ENCODE results near the gene AVPR1A. TPM values are rescaled to one million over a fixed set of nuclear protein-coding genes. Genes with fewer than 3 reads are reported as not detected.

Gene AVPR1A
- polyA plus RNA-seq, 1 donor from 2014 or later = not detected

DNA sequence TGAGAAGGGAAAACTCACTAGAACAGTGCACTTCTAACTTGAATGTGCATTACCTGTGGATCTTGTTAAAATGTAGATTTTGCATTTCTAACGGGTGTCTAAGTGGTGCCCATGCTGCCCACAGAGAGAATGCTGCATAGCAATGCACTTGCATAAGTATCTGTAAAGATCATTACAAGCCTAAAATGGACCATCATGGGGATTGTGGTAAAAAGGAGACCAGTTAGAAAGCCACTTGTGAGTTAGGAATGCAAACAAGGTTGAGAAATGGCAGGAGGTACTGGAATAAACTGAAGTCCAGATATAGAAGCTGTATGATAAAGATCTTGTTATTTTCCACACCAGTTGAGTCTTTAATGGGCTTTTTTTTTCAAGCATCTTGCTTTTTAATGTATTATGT lies 18.8 kb downstream of the AVPR1A start:
- H3K27me3 ChIP-seq (ENCODE audit: insufficient read depth, low read depth, low read length) = no peaks in the 10 kb centered on the region
- no peak overlapping the region for H3K4me3 ChIP-seq (ENCODE audit: low read length)
- H3K9ac ChIP-seq (ENCODE audit: low read length) = no peak overlapping the region
- H3K36me3 ChIP-seq (ENCODE audit: insufficient read depth, low read length) = no peaks in the 10 kb centered on the region
- TF ChIP-seq RAD21 (conservative IDR thresholded peaks at IDR 0.05) (no peak), SMC3 (conservative IDR thresholded peaks at IDR 0.05; ENCODE audit: poor library complexity) (no peak), TAF1 (IDR thresholded peaks at IDR 0.05; ENCODE audit: low read depth) (no peak), EZH2 (IDR thresholded peaks at IDR 0.05; ENCODE audit: borderline replicate concordance, insufficient read depth, low read length, poor library complexity, severe bottlenecking) (no peak), MXI1 (conservative IDR thresholded peaks at IDR 0.05; ENCODE audit: poor library complexity, severe bottlenecking) (no peak), POLR2AphosphoS5 (IDR thresholded peaks at IDR 0.05) (no peak), REST (IDR thresholded peaks at IDR 0.05; ENCODE audit: borderline replicate concordance) (no peak), EP300 (conservative IDR thresholded peaks at IDR 0.05; ENCODE audit: poor library complexity, severe bottlenecking) (no peak)
- TF ChIP-seq, protein P1, sequence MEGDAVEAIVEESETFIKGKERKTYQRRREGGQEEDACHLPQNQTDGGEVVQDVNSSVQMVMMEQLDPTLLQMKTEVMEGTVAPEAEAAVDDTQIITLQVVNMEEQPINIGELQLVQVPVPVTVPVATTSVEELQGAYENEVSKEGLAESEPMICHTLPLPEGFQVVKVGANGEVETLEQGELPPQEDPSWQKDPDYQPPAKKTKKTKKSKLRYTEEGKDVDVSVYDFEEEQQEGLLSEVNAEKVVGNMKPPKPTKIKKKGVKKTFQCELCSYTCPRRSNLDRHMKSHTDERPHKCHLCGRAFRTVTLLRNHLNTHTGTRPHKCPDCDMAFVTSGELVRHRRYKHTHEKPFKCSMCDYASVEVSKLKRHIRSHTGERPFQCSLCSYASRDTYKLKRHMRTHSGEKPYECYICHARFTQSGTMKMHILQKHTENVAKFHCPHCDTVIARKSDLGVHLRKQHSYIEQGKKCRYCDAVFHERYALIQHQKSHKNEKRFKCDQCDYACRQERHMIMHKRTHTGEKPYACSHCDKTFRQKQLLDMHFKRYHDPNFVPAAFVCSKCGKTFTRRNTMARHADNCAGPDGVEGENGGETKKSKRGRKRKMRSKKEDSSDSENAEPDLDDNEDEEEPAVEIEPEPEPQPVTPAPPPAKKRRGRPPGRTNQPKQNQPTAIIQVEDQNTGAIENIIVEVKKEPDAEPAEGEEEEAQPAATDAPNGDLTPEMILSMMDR (IDR thresholded peaks at IDR 0.05; ENCODE audit: poor library complexity, severe bottlenecking) = no peak
- H4K20me1 ChIP-seq (ENCODE audit: insufficient read depth) = no peaks in the 10 kb centered on the region
- H2AFZ ChIP-seq (ENCODE audit: low read depth, low read length) = no peak overlapping the region
- H3F3A ChIP-seq (ENCODE audit: insufficient read depth, low read length, poor library complexity, severe bottlenecking) = no peaks in the 10 kb centered on the region
- no peaks in the 10 kb centered on the region for H3K79me2 ChIP-seq (replicated peaks; ENCODE audit: insufficient read depth, low read length)
- H3K27ac ChIP-seq (ENCODE audit: low read length) = no peak overlapping the region
- H3K9me2 ChIP-seq (ENCODE audit: insufficient read depth, low read length) = no peaks in the 10 kb centered on the region
- no peak overlapping the region for H3K4me2 ChIP-seq (ENCODE audit: low read length)
- no peaks in the 10 kb centered on the region for H3K9me3 ChIP-seq (ENCODE audit: low read length)

- no peaks in the 10 kb centered on the region for H3K9me3 ChIP-seq (ENCODE audit: low read length)
- H3K36me3 ChIP-seq (ENCODE audit: insufficient read depth, low read length) = no peaks in the 10 kb centered on the region
- H3K27me3 ChIP-seq (ENCODE audit: insufficient read depth, low read depth, low read length) = no peaks in the 10 kb centered on the region
- H3K4me3 ChIP-seq (ENCODE audit: low read length) = no peak overlapping the region
- TF ChIP-seq EP300 (conservative IDR thresholded peaks at IDR 0.05; ENCODE audit: poor library complexity, severe bottlenecking) (no peak), RAD21 (conservative IDR thresholded peaks at IDR 0.05) (no peak), SMC3 (conservative IDR thresholded peaks at IDR 0.05; ENCODE audit: poor library complexity) (no peak), POLR2AphosphoS5 (IDR thresholded peaks at IDR 0.05) (no peak), EZH2 (IDR thresholded peaks at IDR 0.05; ENCODE audit: borderline replicate concordance, insufficient read depth, low read length, poor library complexity, severe bottlenecking) (no peak), MXI1 (conservative IDR thresholded peaks at IDR 0.05; ENCODE audit: poor library complexity, severe bottlenecking) (no peak), TAF1 (IDR thresholded peaks at IDR 0.05; ENCODE audit: low read depth) (no peak), REST (IDR thresholded peaks at IDR 0.05; ENCODE audit: borderline replicate concordance) (no peak)
- TF ChIP-seq, protein P1 (IDR thresholded peaks at IDR 0.05; ENCODE audit: poor library complexity, severe bottlenecking) = no peak
- H4K20me1 ChIP-seq (ENCODE audit: insufficient read depth) = no peaks in the 10 kb centered on the region
- no peak overlapping the region for H3K4me2 ChIP-seq (ENCODE audit: low read length)
- H3K79me2 ChIP-seq (replicated peaks; ENCODE audit: insufficient read depth, low read length) = no peaks in the 10 kb centered on the region
- no peaks in the 10 kb centered on the region for H3K9me2 ChIP-seq (ENCODE audit: insufficient read depth, low read length)
- no peaks in the 10 kb centered on the region for H3F3A ChIP-seq (ENCODE audit: insufficient read depth, low read length, poor library complexity, severe bottlenecking)
- H3K27ac ChIP-seq (ENCODE audit: low read length) = no peak overlapping the region
- no peak overlapping the region for H2AFZ ChIP-seq (ENCODE audit: low read depth, low read length)
- H3K9ac ChIP-seq (ENCODE audit: low read length) = no peak overlapping the region
These were observed 21.1 kb downstream of the AVPR1A start for GRCh38 chr12:63129927-63130326.
